OCI-LY7 (cell line): ENCODE results near the gene BPIFB3.

Source experiments
- EZH2phosphoT487 ChIP-seq: fragments of 200-600 bp; sonication (generic); IDR thresholded peaks from 2 replicates; pipeline ENCODE4 v1.6.1; 2018; ENCODE audit warnings: low read depth, borderline replicate concordance, mild to moderate bottlenecking, mixed run types, antibody characterized with exemption, low read length, moderate library complexity, mixed read lengths
- TF ChIP-seq, protein P1 (sequence below): fragments of 200-600 bp; sonication (generic); conservative IDR thresholded peaks from 2 replicates; pipeline ENCODE4 v1.5.1; 2014; ENCODE audit warnings: mild to moderate bottlenecking, antibody characterized with exemption, low read length, moderate library complexity, mixed read lengths

DNA sequence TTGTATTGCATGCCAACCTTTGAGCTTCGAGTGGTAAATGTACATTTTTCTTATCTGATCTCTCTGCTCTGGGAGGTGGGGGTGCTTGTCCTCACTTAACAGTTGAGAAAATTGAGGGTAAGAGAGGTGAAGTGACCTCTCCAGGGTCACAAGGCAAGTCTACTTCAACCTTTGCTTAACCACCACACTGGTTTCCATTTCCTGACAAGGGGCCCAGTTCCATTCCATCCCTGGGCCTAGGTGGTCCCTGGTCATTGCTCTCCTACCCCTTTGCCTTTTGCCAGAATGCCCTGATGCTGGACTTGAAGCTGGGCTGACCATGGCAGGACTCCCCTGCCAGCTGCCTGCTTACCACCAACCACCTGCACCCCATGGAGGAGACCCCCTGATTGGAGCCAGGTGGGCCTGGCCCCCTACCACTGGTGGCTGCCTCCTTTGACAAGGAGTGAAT, 9.9 kb upstream of the BPIFB3 start:
- TF ChIP-seq, protein P1, sequence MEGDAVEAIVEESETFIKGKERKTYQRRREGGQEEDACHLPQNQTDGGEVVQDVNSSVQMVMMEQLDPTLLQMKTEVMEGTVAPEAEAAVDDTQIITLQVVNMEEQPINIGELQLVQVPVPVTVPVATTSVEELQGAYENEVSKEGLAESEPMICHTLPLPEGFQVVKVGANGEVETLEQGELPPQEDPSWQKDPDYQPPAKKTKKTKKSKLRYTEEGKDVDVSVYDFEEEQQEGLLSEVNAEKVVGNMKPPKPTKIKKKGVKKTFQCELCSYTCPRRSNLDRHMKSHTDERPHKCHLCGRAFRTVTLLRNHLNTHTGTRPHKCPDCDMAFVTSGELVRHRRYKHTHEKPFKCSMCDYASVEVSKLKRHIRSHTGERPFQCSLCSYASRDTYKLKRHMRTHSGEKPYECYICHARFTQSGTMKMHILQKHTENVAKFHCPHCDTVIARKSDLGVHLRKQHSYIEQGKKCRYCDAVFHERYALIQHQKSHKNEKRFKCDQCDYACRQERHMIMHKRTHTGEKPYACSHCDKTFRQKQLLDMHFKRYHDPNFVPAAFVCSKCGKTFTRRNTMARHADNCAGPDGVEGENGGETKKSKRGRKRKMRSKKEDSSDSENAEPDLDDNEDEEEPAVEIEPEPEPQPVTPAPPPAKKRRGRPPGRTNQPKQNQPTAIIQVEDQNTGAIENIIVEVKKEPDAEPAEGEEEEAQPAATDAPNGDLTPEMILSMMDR, result no peak
- no peak for TF ChIP-seq EZH2phosphoT487
